Epidermal melanocyte (primary cell): ENCODE measurements around the gene HOXB8.

ENCODE experiments used
- DNase-seq: peaks from one replicate; pipeline ENCODE4 v3.0.0; 2011; ENCODE audit warnings: low spot score; ENCODE audit not compliant: insufficient read length

Gene HOXB8

DNA sequence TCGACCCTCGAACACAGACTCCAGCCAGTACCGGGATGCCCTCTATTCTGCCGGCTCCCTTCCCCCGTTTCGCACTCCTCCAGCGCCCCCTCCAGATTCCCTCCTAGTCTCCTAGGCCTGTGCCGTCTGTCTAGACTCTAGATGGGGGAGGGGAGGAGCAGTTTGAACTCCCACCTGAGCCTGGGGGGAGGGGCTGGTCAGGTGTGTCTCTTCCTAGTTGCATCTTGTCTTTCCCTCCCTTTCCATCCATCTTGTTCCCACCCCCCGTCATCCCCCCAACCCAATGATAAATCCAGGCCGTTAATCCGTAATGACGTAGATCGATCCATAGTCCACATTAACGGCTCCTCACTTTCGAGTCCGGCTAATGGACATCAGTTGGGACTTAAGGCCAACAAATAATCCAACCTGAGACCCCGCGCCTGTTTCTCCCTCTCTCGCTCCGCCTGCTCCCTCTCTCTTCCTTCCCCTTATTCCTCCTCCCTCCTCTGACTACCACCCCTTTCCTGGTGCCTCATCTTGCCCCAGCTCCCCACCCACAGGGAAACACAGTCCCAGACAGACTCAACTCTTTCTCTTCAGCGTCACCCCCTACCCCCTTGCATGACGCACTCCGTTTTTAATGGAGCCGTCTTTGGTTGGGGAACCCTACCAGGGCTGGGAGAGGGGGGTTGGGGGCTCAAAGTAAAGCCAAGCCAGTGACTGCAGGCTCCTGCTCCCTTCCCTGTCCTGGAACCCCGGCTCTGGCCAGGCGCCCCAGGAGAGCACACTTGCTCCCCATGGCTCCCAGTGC, 18.2 kb downstream of the HOXB8 start:
- no peak for DNase-seq

DNA sequence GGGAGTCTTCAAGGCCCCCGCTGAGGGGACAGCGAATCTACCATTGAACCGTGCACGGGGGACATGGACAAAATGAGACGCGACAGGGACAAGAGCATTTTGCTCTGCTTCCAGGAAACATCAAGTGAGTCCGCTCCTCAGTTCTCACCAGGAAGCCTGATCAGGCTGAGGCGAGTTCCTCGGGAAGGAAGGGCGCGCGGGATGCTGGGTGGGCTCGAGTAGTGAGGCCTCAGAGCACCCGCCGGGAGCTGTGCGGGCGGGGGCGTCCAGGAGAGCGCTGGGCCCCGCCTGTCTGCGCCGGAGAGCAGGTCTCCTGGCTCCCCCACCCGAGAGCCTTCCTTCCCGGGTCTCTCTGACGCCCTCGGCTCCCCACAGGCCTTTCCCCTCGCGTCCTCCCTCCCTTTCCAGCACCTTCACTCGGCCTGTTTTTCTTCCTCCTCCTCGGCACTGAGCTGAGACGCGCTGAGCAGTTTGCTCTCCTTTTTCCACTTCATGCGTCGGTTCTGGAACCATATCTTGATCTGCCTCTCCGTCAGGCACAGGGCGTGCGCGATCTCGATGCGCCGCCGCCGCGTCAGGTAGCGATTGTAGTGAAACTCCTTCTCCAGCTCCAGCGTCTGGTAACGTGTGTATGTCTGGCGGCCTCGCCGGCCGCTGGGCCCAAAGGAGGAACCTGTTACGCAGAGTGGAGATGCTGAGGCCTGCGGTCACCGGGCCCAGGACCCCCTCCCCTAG, 18.9 kb downstream of the HOXB8 start:
- DNase-seq: no peak

DNA sequence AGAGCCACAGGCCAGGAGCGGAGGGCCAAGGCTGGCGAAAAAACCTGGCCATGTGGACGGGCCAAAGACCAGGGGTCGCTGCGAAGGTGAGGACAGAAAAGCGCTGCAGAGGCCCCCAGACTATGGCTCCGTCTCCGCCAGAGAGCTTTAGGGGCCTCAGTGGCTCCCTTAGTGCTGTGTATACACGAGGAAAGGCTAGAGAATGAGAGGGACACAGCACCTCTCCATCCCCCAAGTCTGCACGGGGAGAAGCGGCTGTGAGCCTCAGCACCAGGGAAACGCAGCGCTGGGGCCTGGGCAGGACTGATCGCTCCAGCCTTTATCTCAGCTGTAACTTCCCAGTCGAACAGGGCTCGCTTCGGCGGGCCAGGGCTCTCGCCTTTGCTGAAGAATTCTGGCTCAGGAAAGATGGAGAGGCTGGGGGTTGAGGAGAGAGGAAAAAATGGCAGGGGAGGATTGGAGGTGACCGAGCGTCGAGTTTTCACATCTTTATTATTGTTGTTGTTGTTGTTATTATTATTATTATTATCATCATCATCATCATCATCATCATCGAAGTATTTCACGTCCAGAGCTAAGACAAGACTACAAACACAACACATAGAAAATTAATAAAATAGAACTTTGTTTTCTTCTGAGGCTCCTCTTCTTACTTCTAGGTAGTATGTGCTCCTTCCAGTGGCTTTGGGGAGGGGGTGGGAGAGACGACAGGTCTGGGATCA, 19.7 kb downstream of the HOXB8 start:
- DNase-seq: no peak

DNA sequence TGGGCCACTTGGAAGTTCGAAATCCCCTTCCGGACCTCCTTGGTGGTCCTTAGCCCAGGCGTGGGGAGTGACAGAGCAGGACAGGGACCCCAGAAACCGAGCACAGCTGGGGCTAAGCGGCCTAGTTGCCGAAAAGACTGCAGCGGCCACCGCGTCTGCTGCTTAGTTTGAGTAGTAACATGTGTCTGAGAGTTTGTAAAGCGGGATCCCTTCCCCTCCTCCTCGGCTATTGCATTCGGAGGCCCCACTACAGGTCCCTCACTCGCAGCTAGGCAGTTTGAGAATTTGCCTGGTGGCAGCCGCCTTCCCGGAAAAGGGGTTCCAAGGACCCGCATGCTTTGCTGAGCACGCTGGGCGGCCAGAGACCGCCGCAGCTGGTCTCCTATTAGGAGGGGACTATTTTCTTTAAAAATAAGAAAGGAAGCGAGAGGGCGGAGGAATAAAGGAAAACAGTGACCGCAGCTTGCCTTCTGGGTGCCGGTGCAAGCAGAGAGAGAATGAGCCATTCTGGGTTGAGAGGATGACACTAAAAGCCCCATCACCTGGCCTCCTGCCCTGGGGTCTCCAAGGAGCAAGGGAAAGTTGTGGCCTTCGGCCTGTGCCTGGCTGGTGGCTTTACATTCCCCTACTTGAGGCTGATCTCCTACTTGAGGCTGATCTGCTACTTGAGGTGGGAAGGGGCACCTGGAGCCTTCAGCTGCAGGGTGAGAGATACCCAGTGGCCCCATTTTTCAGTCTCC, 20.4 kb downstream of the HOXB8 start:
- DNase-seq: no peak

DNA sequence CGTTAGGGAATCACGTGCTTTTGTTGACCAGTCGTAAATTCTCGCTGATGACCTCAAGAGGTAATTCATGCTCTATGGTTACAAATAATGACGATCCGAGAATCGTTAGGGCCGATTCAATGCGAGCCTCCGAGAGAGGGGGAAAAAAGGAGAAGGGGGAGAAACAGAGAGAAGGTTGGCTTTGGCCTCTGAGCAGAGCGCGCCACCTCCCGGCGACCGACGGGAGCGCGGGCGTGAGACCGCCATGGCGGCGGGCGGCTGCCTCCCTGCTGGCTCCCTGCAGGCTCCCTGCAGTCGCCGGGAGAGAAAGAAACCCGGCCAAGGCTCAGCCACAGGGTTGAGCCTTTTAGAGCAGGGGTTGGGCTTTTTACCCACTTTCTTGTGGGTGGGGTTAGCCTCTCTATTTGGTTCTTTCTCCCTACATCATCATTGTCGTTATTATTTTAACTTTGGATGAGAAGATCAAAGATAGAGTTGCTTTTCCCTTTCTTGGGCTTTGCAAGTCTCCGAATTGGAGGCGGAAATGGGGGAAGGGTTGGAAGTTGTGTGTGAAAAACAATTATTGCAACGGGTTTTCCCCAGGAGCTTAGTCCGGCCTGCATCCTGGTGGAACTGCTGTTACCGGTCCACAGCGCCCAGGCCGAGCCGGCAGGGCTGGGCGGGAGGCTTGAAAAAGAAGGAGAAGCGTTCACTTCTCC, 21.1 kb downstream of the HOXB8 start:
- peak; percentile 95 for DNase-seq

DNA sequence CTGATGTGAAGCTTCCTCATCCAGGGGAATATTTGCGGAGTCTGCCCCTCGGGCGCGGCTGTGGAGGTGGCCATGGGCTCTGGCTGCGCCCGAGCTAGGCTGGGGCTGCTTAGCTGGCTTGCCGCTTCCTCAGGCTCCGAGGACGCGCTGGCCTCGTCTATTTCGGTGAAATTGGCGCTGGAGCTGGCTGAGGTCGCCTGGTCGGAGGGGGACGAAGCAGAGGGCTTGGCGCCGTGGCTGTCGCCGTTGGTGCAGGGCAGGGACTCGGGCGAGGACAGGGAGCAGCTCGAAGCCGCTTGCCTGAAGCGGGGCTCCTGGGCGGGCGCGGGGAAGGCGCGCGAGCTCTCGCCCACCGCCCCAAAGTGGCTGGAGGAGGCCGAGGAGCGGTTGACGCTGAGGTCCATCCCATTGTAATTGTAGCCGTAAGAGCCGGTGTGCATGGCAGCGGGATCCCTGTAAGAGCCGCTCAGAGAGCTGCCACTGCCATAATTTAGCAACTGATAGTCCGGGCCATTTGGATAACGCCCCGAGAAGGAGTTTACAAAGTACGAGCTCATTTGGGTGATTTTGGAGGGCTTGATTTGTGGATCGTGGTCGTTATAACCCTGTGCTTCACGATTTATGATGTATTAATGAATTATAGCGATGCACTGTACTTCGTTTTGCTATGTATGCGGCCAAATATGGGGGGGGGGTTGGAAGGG, 21.8 kb downstream of the HOXB8 start, which contains the start of gene HOXB5:
HOXB5 (minus strand) TSS at position 654 of the 704 bp plus-strand sequence; CDS start at position 557, 97 bp downstream.
- DNase-seq: no peak

DNA sequence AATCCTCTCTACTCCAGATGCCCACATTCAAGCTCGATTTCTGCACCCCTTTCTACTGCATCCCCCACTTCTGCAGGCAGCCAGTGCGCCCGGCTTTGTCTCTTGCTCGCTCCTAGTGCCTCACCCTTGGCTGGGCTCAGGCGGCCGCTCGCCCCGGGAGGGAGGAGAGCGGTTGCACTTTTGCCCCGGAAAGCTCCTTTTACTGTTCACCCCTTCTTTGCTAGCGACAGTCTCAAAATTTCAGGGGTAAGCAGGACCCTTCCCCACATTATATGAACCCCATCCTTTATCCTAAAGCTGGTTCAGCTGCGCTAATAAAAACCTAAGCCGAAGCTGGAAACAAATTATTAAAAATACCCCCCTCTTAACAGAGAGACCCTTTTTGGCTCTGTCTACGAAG, 22.5 kb downstream of the HOXB8 start:
- DNase-seq: no peak

DNA sequence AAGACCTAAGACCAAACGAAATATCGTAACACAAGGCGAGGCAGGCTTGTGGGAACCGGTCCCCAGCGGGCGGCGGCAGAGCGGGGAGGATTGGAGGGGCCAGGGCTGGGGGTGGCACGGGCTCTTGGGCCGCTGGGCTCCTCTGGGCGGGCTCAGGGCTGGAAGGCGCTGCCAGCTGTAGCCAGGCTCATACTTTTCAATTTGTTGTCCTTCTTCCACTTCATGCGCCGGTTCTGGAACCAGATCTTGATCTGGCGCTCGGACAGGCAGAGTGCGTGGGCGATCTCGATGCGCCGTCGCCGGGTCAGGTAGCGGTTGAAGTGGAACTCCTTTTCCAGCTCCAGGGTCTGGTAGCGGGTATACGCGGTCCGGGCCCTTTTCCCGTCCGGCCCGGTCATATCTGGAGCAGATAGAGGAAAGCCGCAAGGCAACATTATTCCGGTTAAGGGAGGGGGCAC, 23.0 kb downstream of the HOXB8 start:
- no peak for DNase-seq

DNA sequence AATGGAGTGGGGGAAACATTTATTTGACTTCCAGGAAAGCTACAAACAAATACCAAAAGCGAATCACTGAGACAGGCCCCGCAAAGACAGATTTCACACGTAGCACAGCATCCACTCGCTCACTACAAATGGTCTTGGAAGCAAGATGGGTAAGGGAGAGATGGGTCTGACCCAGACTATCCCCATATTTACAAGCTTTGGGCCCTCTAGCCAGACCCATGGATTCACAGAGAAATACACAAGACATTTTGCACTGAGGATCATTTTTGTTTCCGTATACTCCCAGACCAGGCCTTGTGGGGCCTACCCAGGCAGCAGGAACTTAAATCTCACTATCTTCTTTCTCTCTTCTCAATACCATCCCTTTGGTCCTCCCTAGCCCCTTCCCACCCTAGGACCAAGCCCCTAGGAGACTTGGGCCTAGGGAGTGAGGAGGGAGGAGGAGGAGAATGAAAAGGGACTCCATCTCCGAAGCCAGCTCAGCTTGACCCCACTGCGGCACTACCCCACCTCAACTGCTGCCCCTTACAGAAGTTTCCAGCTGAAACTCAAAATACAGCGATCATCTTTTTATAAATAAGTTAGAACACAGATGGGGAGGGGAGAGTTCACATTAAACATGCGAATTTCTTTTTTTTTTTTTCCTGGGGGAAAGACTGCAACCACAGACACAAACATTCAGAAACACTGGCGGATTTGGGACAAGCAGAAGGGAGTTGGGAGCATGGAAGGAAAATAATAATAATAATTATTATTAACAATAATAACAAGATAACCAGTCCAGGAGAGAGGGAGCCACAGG, 23.6 kb downstream of the HOXB8 start:
- DNase-seq: no peak

DNA sequence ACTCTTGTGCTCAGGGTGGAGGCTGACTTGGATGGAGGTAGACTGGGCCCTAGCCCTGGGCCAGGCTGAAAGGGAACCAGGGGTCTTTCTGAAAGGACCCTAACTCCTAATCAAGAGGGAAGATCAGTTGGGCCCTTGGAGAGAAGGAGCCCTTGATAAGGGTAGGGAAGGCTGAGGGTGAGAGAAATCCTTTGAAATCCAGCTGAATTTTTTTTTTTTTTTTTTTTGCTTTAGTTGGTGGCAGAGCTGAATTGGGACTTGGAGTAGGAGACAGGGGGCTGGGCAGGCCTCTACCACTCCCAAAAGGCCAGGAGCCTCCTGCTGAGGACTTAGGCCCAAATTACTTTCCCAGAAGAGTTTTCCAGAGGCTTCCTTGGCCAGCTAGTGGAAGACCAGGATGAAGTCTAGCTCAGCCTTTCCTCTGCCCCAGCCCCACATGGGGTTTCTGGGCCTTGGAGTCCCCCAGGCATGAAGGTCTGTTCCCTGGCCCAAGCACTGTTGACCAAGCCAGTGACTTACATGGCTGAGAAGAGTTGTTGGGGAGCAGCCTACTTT, 24.4 kb downstream of the HOXB8 start:
- DNase-seq: no peak

DNA sequence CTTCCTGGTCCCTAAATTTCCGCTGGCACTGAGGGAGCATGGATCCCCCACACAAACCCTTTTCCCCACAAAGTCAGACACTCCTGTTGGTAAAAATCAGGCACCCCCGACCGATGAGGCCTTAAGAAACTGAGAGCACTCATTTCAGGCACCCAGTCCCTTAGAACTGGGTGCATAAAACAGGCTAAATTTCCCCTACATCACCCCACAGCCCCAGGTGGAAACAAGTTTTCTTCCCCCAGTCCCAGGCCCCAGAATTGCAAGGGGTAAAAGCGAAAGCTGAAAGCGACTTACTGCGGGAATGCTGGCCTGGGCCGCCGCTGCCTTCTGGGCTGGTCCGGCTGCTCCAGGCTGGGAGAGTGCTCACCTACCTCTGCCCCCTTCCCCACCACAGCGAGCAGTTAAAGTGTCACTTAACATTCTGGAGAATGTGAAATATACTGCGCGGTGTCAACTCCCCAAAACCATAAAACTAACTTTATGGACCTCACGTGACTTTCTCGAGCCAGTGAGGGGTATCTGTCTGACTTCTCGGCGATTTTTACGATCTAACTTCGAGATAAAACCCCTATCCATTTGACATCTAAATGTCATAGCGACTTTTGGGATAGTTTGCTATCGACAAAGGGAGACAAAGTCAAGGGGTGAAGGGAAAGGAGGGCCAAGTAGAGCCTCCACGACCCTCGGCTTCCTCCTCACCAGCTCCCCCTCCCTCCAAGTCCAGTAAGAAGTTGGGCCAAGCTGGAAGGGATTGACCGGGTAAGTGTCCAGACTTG, 25.1 kb downstream of the HOXB8 start, which contains the start of gene HOXB3:
HOXB3 (minus strand) TSS at position 411 of the 776 bp plus-strand sequence. CDS start 37,767 bp downstream, outside the sequence.
- no peak for DNase-seq

DNA sequence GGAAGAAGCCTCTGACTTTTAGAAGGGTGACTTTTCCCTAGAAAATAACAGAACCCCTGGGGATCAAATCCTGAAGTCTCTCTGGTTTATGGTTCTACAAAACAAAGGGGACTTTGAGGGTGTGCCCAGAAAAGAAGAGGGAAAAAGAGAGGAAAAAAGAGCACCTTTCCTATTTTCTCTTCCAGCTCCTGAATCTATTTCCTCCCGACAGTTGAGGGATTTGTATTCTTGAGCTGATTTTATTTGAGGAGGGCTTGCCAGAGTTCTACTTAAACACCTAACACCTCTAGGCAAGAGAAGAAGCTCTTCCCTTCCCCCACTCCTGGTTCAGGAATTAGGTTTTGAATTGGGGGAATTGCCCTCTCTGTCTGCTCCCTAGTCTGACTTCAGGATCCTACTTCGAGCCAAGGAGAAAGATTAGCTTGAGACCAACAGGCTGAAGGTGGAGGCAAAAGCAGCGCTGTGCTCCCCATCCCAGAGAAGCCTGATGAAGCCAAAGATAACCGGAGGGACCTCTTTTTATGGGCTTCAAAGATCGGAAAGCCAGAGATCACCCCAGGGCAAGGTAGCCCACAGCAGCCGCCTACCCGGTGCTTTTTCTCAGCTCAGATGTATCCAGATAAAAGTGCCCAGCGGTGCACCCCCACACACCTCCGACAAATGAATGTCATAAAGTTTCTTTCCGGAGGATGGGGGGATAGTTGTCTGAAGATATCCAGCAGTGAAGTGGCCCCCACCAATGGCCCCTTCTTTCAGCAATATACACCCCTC, 25.8 kb downstream of the HOXB8 start:
- DNase-seq: no peak

DNA sequence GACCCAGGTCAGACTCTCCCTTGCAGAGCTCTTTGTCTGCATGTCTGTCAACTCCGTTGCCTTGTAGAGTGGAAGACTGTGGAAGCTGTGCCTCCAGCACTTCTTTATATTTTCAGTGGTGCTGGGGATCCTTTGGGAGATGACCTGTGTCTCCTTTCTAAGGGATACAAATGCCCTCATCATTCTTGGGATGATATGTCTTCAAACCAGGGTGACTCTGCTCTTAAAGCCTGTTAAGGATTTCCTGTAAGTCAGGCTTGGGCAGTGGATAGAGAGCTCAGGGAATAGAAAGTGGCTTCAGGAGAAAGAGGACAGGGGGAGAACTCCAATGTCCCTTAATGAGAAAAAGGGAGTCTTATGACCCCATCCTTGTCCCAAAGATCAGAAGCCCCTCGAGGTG, 26.6 kb downstream of the HOXB8 start:
- DNase-seq: no peak

DNA sequence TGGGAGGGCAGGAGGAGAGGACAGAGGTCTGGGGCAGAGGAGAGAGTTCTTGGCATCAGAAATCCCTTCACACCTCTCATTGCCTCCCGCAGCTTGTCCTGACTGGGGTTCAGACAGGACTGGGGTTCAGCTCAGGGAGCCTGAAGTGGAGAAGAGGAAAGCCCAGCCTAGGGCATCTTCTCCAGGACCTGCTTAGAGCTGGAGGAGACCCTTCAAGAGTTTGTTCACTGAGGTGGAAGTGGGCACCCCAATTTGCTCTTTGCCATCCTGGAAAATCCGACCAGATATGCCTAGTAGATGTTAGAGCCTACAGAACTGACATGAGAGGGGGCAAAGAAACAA, 27.0 kb downstream of the HOXB8 start:
- DNase-seq: no peak

DNA sequence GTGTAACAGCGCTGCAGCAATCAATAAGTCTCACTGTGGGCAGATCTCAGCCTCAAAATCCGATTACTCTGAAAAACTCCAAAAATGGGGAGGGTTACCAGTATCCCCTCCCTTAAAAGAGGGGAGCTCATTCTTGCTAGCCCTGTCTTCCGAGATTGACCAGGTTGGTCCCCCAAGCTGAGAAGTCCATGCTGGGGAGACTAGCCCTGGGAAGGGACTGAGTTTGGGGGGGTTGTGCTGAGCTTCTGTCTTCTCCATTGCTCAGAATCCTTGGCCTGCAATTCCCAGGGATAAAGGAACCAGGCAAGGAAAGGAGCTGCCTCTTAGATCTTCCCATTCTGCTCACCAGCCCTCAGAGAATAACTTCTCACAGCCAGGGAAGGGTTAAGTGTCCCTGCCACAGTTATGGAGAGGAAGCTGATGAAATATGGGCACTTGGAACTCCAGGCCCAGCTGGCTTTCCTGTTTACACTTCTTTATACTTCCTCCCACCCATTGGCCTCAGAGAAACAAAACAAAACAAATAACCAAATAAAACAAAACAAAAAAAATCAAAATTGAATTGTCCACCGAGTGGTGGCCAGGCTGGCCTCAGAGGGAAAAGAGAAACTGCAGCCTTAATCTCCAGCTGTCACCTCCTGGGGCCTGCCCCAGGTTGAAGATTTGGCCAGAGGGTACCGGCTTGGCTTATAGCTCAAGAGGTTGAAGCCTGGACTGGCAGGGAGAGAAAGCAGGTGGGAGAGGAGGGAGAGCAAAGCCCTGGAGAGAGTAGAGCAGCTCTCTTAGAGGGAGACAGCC, 27.6 kb downstream of the HOXB8 start:
- DNase-seq: no peak
